ENCODE data around the gene CPB1. TPM values are rescaled to one million over a fixed set of nuclear protein-coding genes. Genes with fewer than 3 reads are reported as not detected.

CPB1 gene
- total and polyA plus RNA-seq, 10 of the 15 experiments (the other 5 are each of a cell fraction or from before 2014, with no cell fraction given) = 4.8 TPM; not detected in 9

DNA sequence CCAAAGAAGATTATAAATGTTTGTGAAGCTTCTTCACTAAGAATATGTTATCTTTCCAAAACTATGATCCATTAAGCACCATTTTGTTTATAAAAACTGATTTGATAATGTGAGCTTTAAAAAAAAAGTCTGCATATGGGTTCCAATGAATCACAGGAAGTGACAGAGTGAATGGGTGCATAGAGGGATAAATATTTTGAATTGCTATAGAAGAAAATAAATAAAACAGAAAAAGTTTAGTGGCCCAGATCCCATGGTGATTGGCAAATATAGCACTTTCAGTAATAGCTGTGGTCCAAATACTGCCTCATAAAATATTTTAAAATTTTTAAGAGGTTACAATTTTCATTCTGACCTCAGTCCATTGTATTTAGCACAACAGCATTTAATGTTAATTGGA lies 56.6 kb downstream of the CPB1 start:
- DNase-seq (ENCODE audit: low read depth, low spot score) (no peak), FAIRE-seq (no peak), ATAC-seq (no peak)
- Histone ChIP-seq H3K27me3 (replicated peaks in 1 of 2; ENCODE audit: control insufficient read depth in 2 of 2, insufficient read depth in 2 of 2, low read length in 1 of 2) (no peaks in the 10 kb centered on the region; a peak in 1 of 4 replicates), H2AFZ (ENCODE audit: control insufficient read depth, low read depth, low read length) (no peak overlapping the region), H3K79me2 (ENCODE audit: control insufficient read depth, insufficient read depth, low read length) (no peaks in the 10 kb centered on the region), H3K9me3 (replicated peaks; ENCODE audit: control insufficient read depth, insufficient read depth, low read length) (no peaks in the 10 kb centered on the region), H3K9ac (ENCODE audit: control insufficient read depth, insufficient read depth, low read length) (no peak overlapping the region), H3K27ac (ENCODE audit: control insufficient read depth, insufficient read depth) (no peak overlapping the region), H3K4me2 (ENCODE audit: control insufficient read depth, insufficient read depth) (no peak overlapping the region), H3K36me3 (ENCODE audit: control insufficient read depth in 2 of 2, insufficient read depth in 2 of 2, low read length in 1 of 2) (no peaks in the 10 kb centered on the region), H3K4me3 (no peak overlapping the region), H3K4me1 (ENCODE audit: control insufficient read depth, insufficient read depth, low read length) (no peaks in the 10 kb centered on the region), H4K20me1 (ENCODE audit: control insufficient read depth, insufficient read depth) (no peaks in the 10 kb centered on the region)
- ChIA-PET POLR2A (no interaction called here), CTCF (interaction anchor here (0.8 to 1.7 kb wide), 3 partner anchors 21 to 72 kb away, joined by 3 to 4 read pairs (median 3); no protein-coding TSS in a partner anchor), SMC1A (ENCODE audit: uncharacterized antibody, unreplicated experiment) (no interaction called here), RAD21 (ENCODE audit: unreplicated experiment) (no interaction called here)
- BruUV-seq (replicated peaks) = no TSS peak
- intact Hi-C loops (cut with micrococcal nuclease; ENCODE audit: unreplicated experiment) (no loop called here), in situ Hi-C loops (cut with MboI) (no loop called here)
- TF ChIP-seq NR2C1 (IDR thresholded peaks at IDR 0.05) = no peak
- TF ChIP-seq ETV6 (conservative IDR thresholded peaks at IDR 0.05 in 1 of 2, IDR thresholded peaks at IDR 0.05 in 1 of 2; ENCODE audit: borderline replicate concordance in 1 of 2, low read depth in 1 of 2) = no peak
- TF ChIP-seq ZBTB4 (CRISPR knock-in tag; IDR thresholded peaks at IDR 0.05) = no peak
- no peak for TF ChIP-seq NFYA (IDR thresholded peaks at IDR 0.05; ENCODE audit: borderline replicate concordance, low read depth, low read length)
- TF ChIP-seq, protein P1, sequence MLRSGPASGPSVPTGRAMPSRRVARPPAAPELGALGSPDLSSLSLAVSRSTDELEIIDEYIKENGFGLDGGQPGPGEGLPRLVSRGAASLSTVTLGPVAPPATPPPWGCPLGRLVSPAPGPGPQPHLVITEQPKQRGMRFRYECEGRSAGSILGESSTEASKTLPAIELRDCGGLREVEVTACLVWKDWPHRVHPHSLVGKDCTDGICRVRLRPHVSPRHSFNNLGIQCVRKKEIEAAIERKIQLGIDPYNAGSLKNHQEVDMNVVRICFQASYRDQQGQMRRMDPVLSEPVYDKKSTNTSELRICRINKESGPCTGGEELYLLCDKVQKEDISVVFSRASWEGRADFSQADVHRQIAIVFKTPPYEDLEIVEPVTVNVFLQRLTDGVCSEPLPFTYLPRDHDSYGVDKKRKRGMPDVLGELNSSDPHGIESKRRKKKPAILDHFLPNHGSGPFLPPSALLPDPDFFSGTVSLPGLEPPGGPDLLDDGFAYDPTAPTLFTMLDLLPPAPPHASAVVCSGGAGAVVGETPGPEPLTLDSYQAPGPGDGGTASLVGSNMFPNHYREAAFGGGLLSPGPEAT (IDR thresholded peaks at IDR 0.05; ENCODE audit: low read depth) = no peak
- TF ChIP-seq SP1 (IDR thresholded peaks at IDR 0.05; ENCODE audit: low read depth, low read length) = no peak
- TF ChIP-seq IRF4 (IDR thresholded peaks at IDR 0.05; ENCODE audit: low read depth, low read length) = no peak
- no peak for TF ChIP-seq MTA3 (IDR thresholded peaks at IDR 0.05; ENCODE audit: borderline replicate concordance, low read length)
- no peak for TF ChIP-seq SRF (IDR thresholded peaks at IDR 0.05; ENCODE audit: low read depth in 2 of 2, low read length in 2 of 2)
- no peak for TF ChIP-seq POLR2A (IDR thresholded peaks at IDR 0.05; ENCODE audit: low read depth, low read length)
- TF ChIP-seq FOS (IDR thresholded peaks at IDR 0.05; ENCODE audit: borderline replicate concordance, extremely low read depth, insufficient read length) = no peak
- TF ChIP-seq, protein P2, sequence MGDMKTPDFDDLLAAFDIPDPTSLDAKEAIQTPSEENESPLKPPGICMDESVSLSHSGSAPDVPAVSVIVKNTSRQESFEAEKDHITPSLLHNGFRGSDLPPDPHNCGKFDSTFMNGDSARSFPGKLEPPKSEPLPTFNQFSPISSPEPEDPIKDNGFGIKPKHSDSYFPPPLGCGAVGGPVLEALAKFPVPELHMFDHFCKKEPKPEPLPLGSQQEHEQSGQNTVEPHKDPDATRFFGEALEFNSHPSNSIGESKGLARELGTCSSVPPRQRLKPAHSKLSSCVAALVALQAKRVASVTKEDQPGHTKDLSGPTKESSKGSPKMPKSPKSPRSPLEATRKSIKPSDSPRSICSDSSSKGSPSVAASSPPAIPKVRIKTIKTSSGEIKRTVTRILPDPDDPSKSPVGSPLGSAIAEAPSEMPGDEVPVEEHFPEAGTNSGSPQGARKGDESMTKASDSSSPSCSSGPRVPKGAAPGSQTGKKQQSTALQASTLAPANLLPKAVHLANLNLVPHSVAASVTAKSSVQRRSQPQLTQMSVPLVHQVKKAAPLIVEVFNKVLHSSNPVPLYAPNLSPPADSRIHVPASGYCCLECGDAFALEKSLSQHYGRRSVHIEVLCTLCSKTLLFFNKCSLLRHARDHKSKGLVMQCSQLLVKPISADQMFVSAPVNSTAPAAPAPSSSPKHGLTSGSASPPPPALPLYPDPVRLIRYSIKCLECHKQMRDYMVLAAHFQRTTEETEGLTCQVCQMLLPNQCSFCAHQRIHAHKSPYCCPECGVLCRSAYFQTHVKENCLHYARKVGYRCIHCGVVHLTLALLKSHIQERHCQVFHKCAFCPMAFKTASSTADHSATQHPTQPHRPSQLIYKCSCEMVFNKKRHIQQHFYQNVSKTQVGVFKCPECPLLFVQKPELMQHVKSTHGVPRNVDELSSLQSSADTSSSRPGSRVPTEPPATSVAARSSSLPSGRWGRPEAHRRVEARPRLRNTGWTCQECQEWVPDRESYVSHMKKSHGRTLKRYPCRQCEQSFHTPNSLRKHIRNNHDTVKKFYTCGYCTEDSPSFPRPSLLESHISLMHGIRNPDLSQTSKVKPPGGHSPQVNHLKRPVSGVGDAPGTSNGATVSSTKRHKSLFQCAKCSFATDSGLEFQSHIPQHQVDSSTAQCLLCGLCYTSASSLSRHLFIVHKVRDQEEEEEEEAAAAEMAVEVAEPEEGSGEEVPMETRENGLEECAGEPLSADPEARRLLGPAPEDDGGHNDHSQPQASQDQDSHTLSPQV (IDR thresholded peaks at IDR 0.05) = no peak
- no peak for TF ChIP-seq NBN (IDR thresholded peaks at IDR 0.05)
- no peak for TF ChIP-seq CBX5 (IDR thresholded peaks at IDR 0.05; ENCODE audit: low read depth)
- TF ChIP-seq CBX3 (IDR thresholded peaks at IDR 0.05; ENCODE audit: borderline replicate concordance, low read depth) = no peak
- TF ChIP-seq EZH2 (IDR thresholded peaks at IDR 0.05; ENCODE audit: borderline replicate concordance, control insufficient read depth, low read depth, low read length) = no peak
- no peak for TF ChIP-seq ZNF207 (IDR thresholded peaks at IDR 0.05; ENCODE audit: borderline replicate concordance)
- TF ChIP-seq NFXL1 (IDR thresholded peaks at IDR 0.05; ENCODE audit: borderline replicate concordance) = no peak
